ENCODE measurements around the gene MBD6. TPM values are rescaled to one million over a fixed set of nuclear protein-coding genes. Genes with fewer than 3 reads are reported as not detected.

Gene MBD6
- total RNA-seq, 2 experiments from 2014 or later, result 23.9 to 110 TPM

GRCh38 chr12:57475271-57476161 is 47.1 kb upstream of the MBD6 start:
- H3K4me1 ChIP-seq (ENCODE audit: insufficient read depth, low read length, poor library complexity, severe bottlenecking), result peaks cover 48% of the 10 kb centered on the region
- no peak for DNase-seq (ENCODE audit: low spot score)
- no peak for TF ChIP-seq CTCF (conservative IDR thresholded peaks at IDR 0.05; ENCODE audit: low read length)
- no peaks in the 10 kb centered on the region for H4K20me1 ChIP-seq (ENCODE audit: insufficient read depth, low read length)
- peaks cover 12% of the 10 kb centered on the region; the same call in 1 of the 2 replicates for H3K79me2 ChIP-seq (ENCODE audit: insufficient read depth, low read depth, low read length)
- intact Hi-C loops (cut with micrococcal nuclease; ENCODE audit: unreplicated experiment), result loop anchor here (5.0 kb wide), 1 partner anchor 267 kb away; no protein-coding TSS in a partner anchor
- CTCF ChIA-PET (ENCODE audit: unreplicated experiment), result no interaction called here
- H3K9me2 ChIP-seq (ENCODE audit: insufficient read depth, low read length), result no peaks in the 10 kb centered on the region
- BruUV-seq (replicated peaks), result no TSS peak
- H3K27ac ChIP-seq (ENCODE audit: low read depth, low read length, poor library complexity, severe bottlenecking), result no peak overlapping the region
- no peaks in the 10 kb centered on the region for H3K9me3 ChIP-seq (ENCODE audit: low read length)
- peaks cover 46% of the 10 kb centered on the region for H3K36me3 ChIP-seq (ENCODE audit: insufficient read depth, low read length)
- POLR2A ChIA-PET, result interaction anchor here (0.6 to 1.9 kb wide), 2 partner anchors 10 to 11 kb away, joined by 4 to 9 read pairs; no protein-coding TSS in a partner anchor
- H2AFZ ChIP-seq (ENCODE audit: low read length), result no peak overlapping the region
- peak overlapping the region; percentile 97 for H3K4me2 ChIP-seq (ENCODE audit: low read length)
- H3K4me3 ChIP-seq (ENCODE audit: low read depth, low read length, poor library complexity, severe bottlenecking), result peak overlapping the region; percentile 76

- Histone ChIP-seq H3K27ac (ENCODE audit: low read depth, low read length, poor library complexity, severe bottlenecking) (peak overlapping the region; percentile 91), H2AFZ (ENCODE audit: low read length) (peak overlapping the region; percentile 5; the same call in 1 of the 2 replicates), H3K79me2 (ENCODE audit: insufficient read depth, low read depth, low read length) (peaks cover 12% of the 10 kb centered on the region; the same call in 1 of the 2 replicates), H3K9me2 (ENCODE audit: insufficient read depth, low read length) (no peaks in the 10 kb centered on the region), H3K36me3 (ENCODE audit: insufficient read depth, low read length) (peaks cover 38% of the 10 kb centered on the region), H4K20me1 (ENCODE audit: insufficient read depth, low read length) (no peaks in the 10 kb centered on the region), H3K4me2 (ENCODE audit: low read length) (peak overlapping the region; percentile 97), H3K4me3 (ENCODE audit: low read depth, low read length, poor library complexity, severe bottlenecking) (peak overlapping the region; percentile 76), H3K9me3 (ENCODE audit: low read length) (no peaks in the 10 kb centered on the region), H3K4me1 (ENCODE audit: insufficient read depth, low read length, poor library complexity, severe bottlenecking) (peaks cover 54% of the 10 kb centered on the region)
- peak; percentile 91 for TF ChIP-seq CTCF (conservative IDR thresholded peaks at IDR 0.05; ENCODE audit: low read length)
- TF ChIP-seq EZH2phosphoT487 (IDR thresholded peaks at IDR 0.05; ENCODE audit: borderline replicate concordance, low read depth, low read length), result no peak
- CTCF ChIA-PET (ENCODE audit: unreplicated experiment), result interaction anchor here (0.9 to 1.4 kb wide), 2 partner anchors 11 to 18 kb away, joined by 3 to 5 read pairs; no protein-coding TSS in a partner anchor
- DNase-seq (ENCODE audit: low spot score), result peak; percentile 72
- no TSS peak for BruUV-seq (replicated peaks)
- POLR2A ChIA-PET, result interaction anchor here (0.9 to 1.9 kb wide), 4 partner anchors 11 to 44 kb away, joined by 3 to 9 read pairs (median 4); partner anchors contain the start of gene DDIT3
- intact Hi-C loops (cut with micrococcal nuclease; ENCODE audit: unreplicated experiment), result loop anchor here (5.0 kb wide), 1 partner anchor 266 kb away; no protein-coding TSS in a partner anchor
These were observed 46.2 kb upstream of the MBD6 start for GRCh38 chr12:57476162-57476992.

All from OCI-LY7 (cell line).